HG02884 (cell line): ENCODE results near the gene HYDIN.
A peak's percentile ranks its signal among the peaks of the same experiment; 100 is the strongest.

ENCODE experiments used
- ATAC-seq: cut with Tn5 transposase; IDR thresholded peaks from one replicate; pipeline ENCODE4 v1.9.1; 2021; ENCODE audit warnings: mild to moderate bottlenecking, moderate library complexity; ENCODE audit not compliant: unreplicated experiment

Gene HYDIN

DNA sequence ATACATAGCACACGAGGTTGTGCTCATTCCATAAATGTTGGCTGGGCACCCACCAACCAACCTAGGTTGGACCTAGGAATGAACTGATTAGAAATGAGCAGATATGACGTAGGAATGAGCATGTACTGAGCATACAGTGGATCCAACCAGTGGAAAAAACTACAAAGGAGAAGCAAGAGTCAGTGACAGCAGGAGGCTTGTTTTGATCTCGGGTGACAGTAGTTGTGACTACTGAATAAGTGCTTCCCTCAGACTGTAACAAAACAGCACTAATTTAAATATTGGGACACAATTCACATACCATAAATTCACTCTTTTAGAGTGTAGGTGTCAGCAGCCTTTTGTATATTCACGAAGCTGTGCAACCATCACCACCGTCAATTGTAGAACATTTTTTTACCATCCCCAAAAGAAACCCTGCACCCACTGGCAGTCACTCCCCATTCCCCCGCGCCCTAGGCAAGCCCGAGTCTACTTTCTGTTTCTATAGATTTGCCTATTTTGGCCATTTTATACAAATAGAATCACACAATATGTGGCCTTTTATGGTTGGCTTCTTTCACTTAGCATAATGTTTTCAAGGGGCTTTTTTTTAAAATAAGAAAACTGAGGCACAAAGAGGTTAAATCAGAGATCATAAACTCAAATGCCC, 436.5 kb downstream of the HYDIN start:
- peak; percentile 49 for ATAC-seq

GRCh38 chr16:70790815-70791214, 439.7 kb downstream of the HYDIN start:
- ATAC-seq, result no peak

DNA sequence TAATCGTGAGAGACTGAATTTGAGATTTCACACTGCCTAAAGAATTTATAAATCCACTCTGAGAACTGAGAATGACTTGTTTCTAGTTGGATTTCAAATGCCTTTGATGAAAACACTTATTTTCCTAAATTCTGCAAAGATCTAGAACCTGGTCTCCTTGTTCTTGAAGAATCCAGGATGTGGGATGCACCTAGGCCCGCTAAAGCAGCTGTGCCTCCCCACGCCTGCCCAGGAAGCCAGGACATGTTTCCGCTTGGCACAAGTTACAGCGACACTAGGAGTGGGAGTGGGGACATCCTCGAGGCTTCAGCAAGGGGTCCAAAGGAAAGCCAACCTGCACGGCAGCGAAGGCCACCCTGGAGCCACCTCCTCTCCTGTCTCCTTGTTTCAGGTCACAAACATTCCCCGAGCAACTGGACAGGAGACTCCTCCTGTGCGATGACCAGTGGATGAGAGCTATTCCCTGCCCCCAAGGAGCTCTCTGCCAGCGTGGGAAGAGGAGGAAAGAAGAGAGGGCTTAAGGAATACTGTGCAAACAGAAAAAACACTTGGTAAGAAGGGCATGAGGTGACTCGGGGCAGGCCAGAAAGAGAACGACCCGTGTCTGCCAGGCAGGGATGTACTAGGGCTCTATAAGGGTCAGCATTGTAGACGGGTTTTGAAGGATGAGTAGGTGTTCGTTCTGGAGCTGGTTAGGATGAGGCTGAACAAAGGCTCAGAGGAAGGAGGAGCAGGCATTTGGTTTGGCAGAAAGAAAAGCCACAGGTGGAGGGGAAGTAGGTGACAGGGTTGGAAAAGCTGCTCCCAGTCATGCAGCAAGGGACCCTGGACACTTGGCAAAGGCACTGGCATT, 440.7 kb downstream of the HYDIN start:
- ATAC-seq, result no peak

GRCh38 chr16:70788668-70789594, 441.6 kb downstream of the HYDIN start:
- no peak for ATAC-seq

- no peak for ATAC-seq
These were observed 444.3 kb downstream of the HYDIN start for GRCh38 chr16:70786020-70786755.

GRCh38 chr16:70784692-70785555, 445.6 kb downstream of the HYDIN start:
- ATAC-seq, result no peak

DNA sequence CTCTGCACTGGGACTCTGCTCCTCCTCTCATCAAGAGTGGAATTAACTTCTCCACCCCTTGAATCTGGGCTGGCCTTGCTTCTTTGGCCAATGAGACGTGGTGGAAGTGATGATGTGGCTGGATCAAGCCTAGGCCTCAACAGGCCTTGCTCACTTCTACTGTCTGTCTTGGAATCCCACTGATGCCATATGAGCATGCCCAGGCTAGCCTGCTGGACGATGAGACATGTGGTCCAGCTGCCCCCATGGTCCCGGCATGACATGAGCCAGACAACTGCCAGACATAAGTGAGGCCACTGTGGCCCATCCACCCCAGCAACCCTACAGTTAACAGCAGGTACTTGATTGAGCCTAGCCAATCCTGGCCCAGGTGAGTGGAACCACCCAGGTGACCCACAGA, 448.3 kb downstream of the HYDIN start:
- ATAC-seq, result no peak

DNA sequence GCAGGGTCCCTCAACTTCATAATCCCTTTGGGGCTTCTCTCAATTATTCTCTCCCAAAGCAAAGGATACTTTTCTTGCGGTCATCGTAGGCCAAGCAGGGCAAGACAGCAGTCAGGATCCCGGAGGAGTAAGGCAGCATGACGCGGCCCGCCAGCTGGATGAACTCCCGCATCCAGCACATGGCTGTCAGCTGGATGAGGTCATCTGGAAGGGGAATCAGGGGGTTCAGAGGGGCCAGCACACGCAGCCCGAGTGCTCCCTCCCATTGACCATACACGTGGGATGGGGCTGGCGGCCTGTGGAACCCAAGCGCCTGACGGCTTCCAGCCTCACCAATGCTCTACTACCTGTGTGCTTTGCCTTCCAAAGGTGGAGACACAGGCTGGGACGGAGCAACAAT, 448.7 kb downstream of the HYDIN start:
- ATAC-seq, result no peak

- ATAC-seq, result no peak
These were observed 450.0 kb downstream of the HYDIN start for GRCh38 chr16:70780546-70780945.

DNA sequence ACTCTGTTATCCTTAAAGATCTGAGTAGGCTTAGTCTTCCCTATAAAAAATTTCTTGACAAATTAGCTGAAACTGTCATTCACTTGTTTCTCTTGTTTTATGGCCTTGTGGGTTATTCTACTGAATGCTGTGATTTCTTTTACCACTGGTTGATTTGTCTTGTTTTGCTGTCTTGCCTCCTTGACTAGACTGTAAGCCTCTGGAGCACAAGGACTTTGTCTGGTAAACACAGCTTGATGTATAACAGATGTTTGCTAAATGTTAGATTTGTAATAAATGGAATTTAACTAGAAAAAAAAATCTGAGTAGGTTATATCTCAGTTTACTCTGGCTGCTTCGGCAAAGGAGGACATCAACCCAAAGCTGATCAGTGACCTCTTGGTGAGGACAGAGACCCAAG, 451.2 kb downstream of the HYDIN start:
- no peak for ATAC-seq

DNA sequence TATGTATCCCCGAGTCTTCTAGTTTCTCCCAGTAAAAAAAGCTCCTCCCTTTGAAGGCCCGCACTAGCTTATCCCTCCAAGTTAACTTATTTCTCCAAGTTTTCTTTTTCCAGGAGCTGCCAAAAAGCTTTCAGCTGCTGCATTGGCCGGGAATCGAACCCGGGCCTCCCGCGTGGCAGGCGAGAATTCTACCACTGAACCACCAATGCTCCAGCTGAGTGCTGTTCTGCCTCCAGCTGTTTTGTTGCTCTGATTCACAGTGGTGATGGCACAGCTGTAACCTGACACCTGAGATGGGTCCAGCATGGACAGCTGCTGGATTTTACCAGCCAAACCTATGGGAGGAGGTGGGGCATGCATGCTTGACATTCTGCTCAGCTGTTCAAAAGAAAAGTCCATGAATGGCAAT, 451.6 kb downstream of the HYDIN start:
- no peak for ATAC-seq

- ATAC-seq, result no peak
These were observed 452.5 kb downstream of the HYDIN start for GRCh38 chr16:70777973-70778406.

- no peak for ATAC-seq
These were observed 453.0 kb downstream of the HYDIN start for GRCh38 chr16:70777496-70777895.

DNA sequence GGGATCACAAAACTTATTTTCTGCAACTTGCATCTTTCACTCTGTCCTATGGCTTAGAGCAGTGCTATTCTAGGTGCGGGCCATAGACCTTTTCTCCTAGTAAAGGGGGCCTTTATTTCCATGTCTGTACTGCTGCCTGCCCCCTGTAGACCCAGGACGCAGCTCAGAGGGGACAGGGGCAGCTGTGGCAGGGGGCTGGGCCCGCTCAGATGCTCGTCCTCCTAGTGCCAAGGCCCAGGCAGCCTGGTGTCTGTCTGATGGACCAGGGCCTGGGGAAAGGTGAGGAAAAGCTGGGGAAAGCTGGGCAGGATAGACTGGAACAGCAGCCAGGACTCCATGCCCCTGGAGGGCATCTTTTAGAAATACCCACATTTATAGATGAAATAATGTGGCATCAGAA, 455.1 kb downstream of the HYDIN start:
- ATAC-seq, result no peak

DNA sequence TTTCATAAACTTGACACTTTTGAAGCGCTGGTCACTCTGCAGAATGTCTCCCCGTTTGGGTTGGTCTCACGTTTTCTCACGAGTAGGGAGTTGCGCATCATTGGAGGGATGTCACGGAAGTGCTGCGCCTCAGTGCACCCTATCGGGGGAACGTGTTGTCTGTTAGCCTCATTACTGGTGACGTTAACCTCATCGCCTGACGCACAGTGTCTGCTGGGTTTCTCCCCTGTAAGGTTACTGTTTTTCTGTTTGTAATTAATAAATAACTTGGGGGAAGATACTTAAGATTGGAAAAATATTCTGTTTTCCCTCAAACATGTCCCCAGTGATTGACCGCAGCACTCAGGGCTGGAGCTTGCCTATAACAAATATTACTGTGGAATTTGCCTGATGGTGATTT, 456.3 kb downstream of the HYDIN start:
- ATAC-seq, result no peak

GRCh38 chr16:70772493-70772892, 458.0 kb downstream of the HYDIN start:
- no peak for ATAC-seq

- ATAC-seq, result peak; percentile 52
These were observed 459.6 kb downstream of the HYDIN start for GRCh38 chr16:70770626-70771552.

- ATAC-seq, result no peak
These were observed 460.3 kb downstream of the HYDIN start for GRCh38 chr16:70770291-70770625.

- no peak for ATAC-seq
These were observed 460.8 kb downstream of the HYDIN start for GRCh38 chr16:70769761-70770160.
